HCT116 (cell line): ENCODE results near the gene CFAP57. TPM values are rescaled to one million over a fixed set of nuclear protein-coding genes. Genes with fewer than 3 reads are reported as not detected.

ENCODE experiments used
- ATAC-seq: fragments of 200-7000 bp; cut with Tn5 transposase; 2 replicates; pipeline ENCODE4 v1.9.1; 2020; ENCODE audit warnings: mild to moderate bottlenecking, moderate library complexity
- BruUV-seq: library from RNA; stranded (reverse); fragments of 400-500 nt; replicated peaks from 2 replicates; lab custom pipeline; 2021; lab: Mats Ljungman, UMichigan
- CTCF ChIA-PET: fragments of 300-600 bp; sonication (Branson Sonifier 250); formaldehyde crosslinking; loops from one replicate; lab custom pipeline; 2021; ENCODE audit warnings: antibody characterized with exemption; lab: Charles Lee
- POLR2A ChIA-PET: fragments of 300-600, 350-600 bp; sonication (Branson Sonifier 250); formaldehyde crosslinking; loops from one replicate; lab custom pipeline; 2021; ENCODE audit warnings: antibody characterized with exemption; lab: Charles Lee
- RAD21 ChIA-PET, 2 experiments: fragments of 300-600 bp; sonication (Branson Sonifier 250); formaldehyde crosslinking; loops; one replicate each; lab custom pipeline; 2023; ENCODE audit warnings: low total read pairs in 2 of 2; ENCODE audit not compliant: uncharacterized antibody in 2 of 2, unreplicated experiment in 2 of 2, low non-redundant PET in 1 of 2; lab: Charles Lee
- DNase-seq: peaks from one replicate; pipeline ENCODE4 v3.0.0-alpha.2; 2010; ENCODE audit warnings: low read depth, low spot score
- H2AFZ ChIP-seq: fragments of 200-600 bp; shearing (Covaris generic), sonication (generic); 2 replicates; pipeline ENCODE4 v1.6.1; 2017; ENCODE audit warnings: low read depth, mixed run types, mixed read lengths, antibody characterized with exemption, low read length; ENCODE audit not compliant: poor library complexity, severe bottlenecking
- H3K27ac ChIP-seq: 2 replicates; pipeline ENCODE4 v1.5.1; 2012; ENCODE audit warnings: low read depth, low read length
- H3K27me3 ChIP-seq: fragments of 200-600 bp; sonication (generic); 2 replicates; pipeline ENCODE4 v1.6.1; 2016; ENCODE audit warnings: mixed run types, low read length, mixed read lengths; ENCODE audit not compliant: insufficient read depth
- H3K36me3 ChIP-seq, 2 experiments: fragments of 200-500 bp in 1 of 2; fragments of 200-600 bp in 1 of 2; sonication (Bioruptor generic) in 1 of 2; sonication (generic) in 1 of 2; 2 replicates each; pipeline versions ENCODE4 v1.5.1 to v1.6.1; 2014 to 2016; ENCODE audit warnings: low read length in 2 of 2, inconsistent platforms in 1 of 2, mixed read lengths in 1 of 2, mixed run types in 1 of 2; ENCODE audit not compliant: insufficient read depth in 2 of 2, control insufficient read depth in 1 of 2
- H3K4me1 ChIP-seq, 2 experiments: fragments of 200-600 bp in 1 of 2; sonication (generic) in 1 of 2; 2 replicates each; pipeline versions ENCODE4 v1.5.1 to v1.6.1; 2012 to 2017; ENCODE audit warnings: low read length in 2 of 2, inconsistent platforms in 1 of 2, mild to moderate bottlenecking in 1 of 2, mixed read lengths in 1 of 2, mixed run types in 1 of 2, moderate library complexity in 1 of 2; ENCODE audit not compliant: insufficient read depth in 2 of 2, control insufficient read depth in 1 of 2
- H3K4me2 ChIP-seq: fragments of 200-600 bp; sonication (generic); 2 replicates; pipeline ENCODE4 v1.6.1; 2017; ENCODE audit warnings: mixed run types, low read length, mixed read lengths
- H3K4me3 ChIP-seq, 2 experiments: fragments of 200-600 bp in 1 of 2; sonication (generic) in 1 of 2; replicated peaks in 1 of 2; 2 replicates each; pipeline ENCODE4 v1.5.1; 2011 to 2016; ENCODE audit warnings: low read length in 2 of 2, control low read depth in 1 of 2, low read depth in 1 of 2, mild to moderate bottlenecking in 1 of 2, mixed read lengths in 1 of 2, mixed run types in 1 of 2
- H3K79me2 ChIP-seq: fragments of 200-600 bp; sonication (generic); 2 replicates; pipeline ENCODE4 v1.6.1; 2017; ENCODE audit warnings: mild to moderate bottlenecking, mixed run types, low read length, moderate library complexity, mixed read lengths; ENCODE audit not compliant: insufficient read depth
- H3K9ac ChIP-seq: fragments of 200-600 bp; sonication (generic); 2 replicates; pipeline ENCODE4 v1.6.1; 2016; ENCODE audit warnings: low read length, mixed read lengths
- H3K9me2 ChIP-seq: fragments of 200-600 bp; sonication (generic), shearing (Covaris generic); 2 replicates; pipeline ENCODE4 v1.6.1; 2017; ENCODE audit warnings: mixed run types, mild to moderate bottlenecking, moderate library complexity; ENCODE audit not compliant: insufficient read depth
- H3K9me3 ChIP-seq, 2 experiments: fragments of 200-500 bp in 1 of 2; fragments of 200-600 bp in 1 of 2; sonication (Bioruptor generic) in 1 of 2; sonication (generic) in 1 of 2; 2 replicates each; pipeline ENCODE4 v1.6.1; 2014 to 2017; ENCODE audit warnings: low read length in 2 of 2, mixed read lengths in 2 of 2, inconsistent platforms in 1 of 2, low read depth in 1 of 2, mild to moderate bottlenecking in 1 of 2, mixed run types in 1 of 2, moderate library complexity in 1 of 2; ENCODE audit not compliant: control insufficient read depth in 1 of 2, insufficient read depth in 1 of 2
- H4K20me1 ChIP-seq: fragments of 200-600 bp; sonication (generic), shearing (Covaris generic); 2 replicates; pipeline ENCODE4 v1.6.1; 2017; ENCODE audit warnings: mixed run types, mild to moderate bottlenecking, moderate library complexity; ENCODE audit not compliant: insufficient read depth
- CBX3 ChIP-seq: IDR thresholded peaks from 2 replicates; pipeline ENCODE4 v1.6.1; 2012; ENCODE audit warnings: low read depth
- CEBPB ChIP-seq: IDR thresholded peaks from 2 replicates; pipeline ENCODE4 v1.6.1; 2012; ENCODE audit warnings: low read depth
- EGR1 ChIP-seq: IDR thresholded peaks from 2 replicates; pipeline ENCODE4 v1.6.1; 2012; ENCODE audit warnings: low read depth
- EZH2 ChIP-seq: fragments of 200-600 bp; sonication (generic); IDR thresholded peaks from 2 replicates; pipeline ENCODE4 v1.6.1; 2017; ENCODE audit warnings: antibody characterized with exemption, mixed run types
- JUND ChIP-seq: IDR thresholded peaks from 2 replicates; pipeline ENCODE4 v1.6.1; 2012
- POLR2A ChIP-seq: IDR thresholded peaks from 2 replicates; pipeline ENCODE4 v1.7.0; 2011; ENCODE audit warnings: borderline replicate concordance; ENCODE audit not compliant: insufficient read depth, insufficient read length; ENCODE audit errors: extremely low read depth
- RAD21 ChIP-seq: IDR thresholded peaks from 2 replicates; pipeline ENCODE4 v1.6.1; 2012; ENCODE audit warnings: low read depth, mild to moderate bottlenecking
- SIN3A ChIP-seq: IDR thresholded peaks from 2 replicates; pipeline ENCODE4 v1.6.1; 2012; ENCODE audit warnings: low read depth
- SP1 ChIP-seq: IDR thresholded peaks from 2 replicates; pipeline ENCODE4 v1.6.1; 2012; ENCODE audit warnings: low read depth
- SRF ChIP-seq: IDR thresholded peaks from 2 replicates; pipeline ENCODE4 v1.6.1; 2012; ENCODE audit warnings: low read depth
- ZFX ChIP-seq: fragments of 450-650 bp; IDR thresholded peaks from 2 replicates; pipeline ENCODE4 v1.6.1; 2017
- ZNF274 ChIP-seq: fragments of 200-500 bp; sonication (Bioruptor generic); IDR thresholded peaks from 2 replicates; pipeline ENCODE4 v1.6.1; 2014; ENCODE audit warnings: mild to moderate bottlenecking, low read depth, low read length, inconsistent platforms
- intact Hi-C: fragments of 100-400 bp; cut with micrococcal nuclease; formaldehyde crosslinking; loops from 2 replicates; pipeline ENCODE4 v1.10.0; 2022
- total RNA-seq: library from RNA; stranded (reverse); gene quantifications from one replicate; pipeline ENCODE4 v1.2.1, GENCODE V29; 2021; ENCODE audit not compliant: unreplicated experiment
- TF ChIP-seq, protein P1 (sequence below): IDR thresholded peaks from 2 replicates; pipeline ENCODE4 v1.6.1; 2012
- TF ChIP-seq, protein P2 (sequence below): IDR thresholded peaks from 2 replicates; pipeline ENCODE4 v1.6.1; 2011; ENCODE audit warnings: mild to moderate bottlenecking, low read length, moderate library complexity; ENCODE audit not compliant: insufficient replicate concordance; ENCODE audit errors: extremely low read depth
- TF ChIP-seq, protein P3 (sequence below), 3 experiments: fragments of 200-600 bp in 1 of 3; sonication (generic) in 1 of 3; IDR thresholded peaks in 2 of 3; conservative IDR thresholded peaks in 1 of 3; 2 replicates each; pipeline ENCODE4 v1.5.1; 2012 to 2017; ENCODE audit warnings: low read depth in 2 of 3, low read length in 2 of 3, antibody characterized with exemption in 1 of 3, borderline replicate concordance in 1 of 3, control low read depth in 1 of 3, mild to moderate bottlenecking in 1 of 3, mixed read lengths in 1 of 3, mixed run types in 1 of 3, moderate library complexity in 1 of 3; ENCODE audit not compliant: insufficient read depth in 1 of 3
- TF ChIP-seq, protein P4 (sequence below): IDR thresholded peaks from 2 replicates; pipeline ENCODE4 v1.6.1; 2012

Gene CFAP57
- total RNA-seq, 1 experiment from 2014 or later: 0.49 TPM

DNA sequence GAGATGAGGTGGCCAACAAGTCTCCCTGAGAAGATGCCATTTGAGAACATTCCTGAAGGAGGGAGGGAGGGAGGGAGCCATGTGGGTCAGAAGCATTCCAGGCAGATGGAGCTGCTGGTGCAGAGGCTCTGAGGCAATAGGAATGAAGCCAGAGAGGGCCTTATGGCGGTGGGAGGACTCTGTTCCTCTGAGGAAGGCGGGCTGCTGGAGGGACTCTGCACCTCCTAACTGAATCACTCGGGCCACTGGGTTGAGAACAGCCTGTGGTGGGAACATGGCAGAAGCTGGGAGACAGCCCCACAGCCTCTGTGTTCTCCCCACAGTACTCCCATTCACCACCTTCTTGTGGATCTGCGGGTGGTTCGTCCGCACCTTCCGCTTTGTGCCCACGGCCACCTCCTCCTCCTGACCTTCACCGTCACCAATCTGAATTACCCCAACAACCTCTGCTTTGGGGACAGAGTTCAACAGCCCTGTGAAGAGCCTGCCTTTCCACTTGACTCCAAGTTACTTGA, 95.2 kb downstream of the CFAP57 start (continued):
- TF ChIP-seq, protein P1, sequence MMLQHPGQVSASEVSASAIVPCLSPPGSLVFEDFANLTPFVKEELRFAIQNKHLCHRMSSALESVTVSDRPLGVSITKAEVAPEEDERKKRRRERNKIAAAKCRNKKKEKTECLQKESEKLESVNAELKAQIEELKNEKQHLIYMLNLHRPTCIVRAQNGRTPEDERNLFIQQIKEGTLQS: no peak
- TF ChIP-seq CEBPB (no peak), SP1 (no peak)

DNA sequence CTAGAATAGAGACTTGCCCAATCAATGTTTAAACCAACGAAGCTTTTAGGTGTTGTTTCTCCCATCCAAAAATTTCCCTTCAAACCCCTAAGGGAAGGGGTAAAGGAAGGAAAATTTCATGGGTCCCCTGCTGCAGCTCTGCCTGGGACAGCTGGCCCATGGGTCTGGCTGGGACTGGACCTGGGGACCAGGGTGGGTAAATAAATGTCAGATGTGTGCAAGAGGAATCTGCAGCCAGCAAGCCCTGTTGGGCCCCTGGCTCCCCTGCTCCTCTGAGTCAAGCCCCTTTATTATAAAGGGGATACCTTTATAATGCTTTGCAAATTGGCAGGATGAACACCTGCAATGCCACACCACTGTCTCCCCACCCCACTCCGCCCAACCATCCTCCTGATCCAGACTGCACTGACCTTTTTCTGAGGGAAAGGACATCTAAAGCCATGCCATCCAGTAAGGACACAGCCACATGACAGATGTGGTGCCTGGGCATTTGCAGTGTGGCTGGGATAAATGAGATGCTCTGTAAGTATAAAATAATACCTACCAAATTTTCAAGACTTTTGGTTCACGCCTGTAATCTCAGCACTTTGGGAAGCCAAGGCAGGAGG, 95.8 kb downstream of the CFAP57 start:
- DNase-seq (no peak), ATAC-seq (no peak)
- Histone ChIP-seq H4K20me1 (no peaks in the 10 kb centered on the region), H3K27me3 (no peaks in the 10 kb centered on the region), H3K9me2 (no peaks in the 10 kb centered on the region), H2AFZ (no peak overlapping the region), H3K79me2 (no peaks in the 10 kb centered on the region), H3K27ac (no peak overlapping the region), H3K9me3 (peaks cover 0 to 11% of the 10 kb centered on the region in 2 experiments; a peak in 1 of 4 replicates), H3K4me3 (no peak overlapping the region), H3K4me2 (no peak overlapping the region), H3K36me3 (no peaks in the 10 kb centered on the region), H3K4me1 (peaks cover 15 to 26% of the 10 kb centered on the region in 2 experiments), H3K9ac (no peak overlapping the region)
- intact Hi-C loops: no loop called here
- BruUV-seq: no TSS peak
- ChIA-PET POLR2A (no interaction called here), RAD21 (no interaction called here), CTCF (interaction anchor here (0.9 kb wide), 1 partner anchor 17 kb away, joined by 4 read pairs; the partner anchor contains the start of gene C1orf210)
- TF ChIP-seq ZNF274 (no peak), POLR2A (no peak), SRF (no peak), SIN3A (no peak), ZFX (no peak), EGR1 (no peak), JUND (no peak), CEBPB (no peak), SP1 (no peak), RAD21 (no peak), EZH2 (no peak), CBX3 (no peak)
- TF ChIP-seq, protein P2, sequence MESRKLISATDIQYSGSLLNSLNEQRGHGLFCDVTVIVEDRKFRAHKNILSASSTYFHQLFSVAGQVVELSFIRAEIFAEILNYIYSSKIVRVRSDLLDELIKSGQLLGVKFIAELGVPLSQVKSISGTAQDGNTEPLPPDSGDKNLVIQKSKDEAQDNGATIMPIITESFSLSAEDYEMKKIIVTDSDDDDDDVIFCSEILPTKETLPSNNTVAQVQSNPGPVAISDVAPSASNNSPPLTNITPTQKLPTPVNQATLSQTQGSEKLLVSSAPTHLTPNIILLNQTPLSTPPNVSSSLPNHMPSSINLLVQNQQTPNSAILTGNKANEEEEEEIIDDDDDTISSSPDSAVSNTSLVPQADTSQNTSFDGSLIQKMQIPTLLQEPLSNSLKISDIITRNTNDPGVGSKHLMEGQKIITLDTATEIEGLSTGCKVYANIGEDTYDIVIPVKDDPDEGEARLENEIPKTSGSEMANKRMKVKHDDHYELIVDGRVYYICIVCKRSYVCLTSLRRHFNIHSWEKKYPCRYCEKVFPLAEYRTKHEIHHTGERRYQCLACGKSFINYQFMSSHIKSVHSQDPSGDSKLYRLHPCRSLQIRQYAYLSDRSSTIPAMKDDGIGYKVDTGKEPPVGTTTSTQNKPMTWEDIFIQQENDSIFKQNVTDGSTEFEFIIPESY: no peak
- TF ChIP-seq, protein P3, sequence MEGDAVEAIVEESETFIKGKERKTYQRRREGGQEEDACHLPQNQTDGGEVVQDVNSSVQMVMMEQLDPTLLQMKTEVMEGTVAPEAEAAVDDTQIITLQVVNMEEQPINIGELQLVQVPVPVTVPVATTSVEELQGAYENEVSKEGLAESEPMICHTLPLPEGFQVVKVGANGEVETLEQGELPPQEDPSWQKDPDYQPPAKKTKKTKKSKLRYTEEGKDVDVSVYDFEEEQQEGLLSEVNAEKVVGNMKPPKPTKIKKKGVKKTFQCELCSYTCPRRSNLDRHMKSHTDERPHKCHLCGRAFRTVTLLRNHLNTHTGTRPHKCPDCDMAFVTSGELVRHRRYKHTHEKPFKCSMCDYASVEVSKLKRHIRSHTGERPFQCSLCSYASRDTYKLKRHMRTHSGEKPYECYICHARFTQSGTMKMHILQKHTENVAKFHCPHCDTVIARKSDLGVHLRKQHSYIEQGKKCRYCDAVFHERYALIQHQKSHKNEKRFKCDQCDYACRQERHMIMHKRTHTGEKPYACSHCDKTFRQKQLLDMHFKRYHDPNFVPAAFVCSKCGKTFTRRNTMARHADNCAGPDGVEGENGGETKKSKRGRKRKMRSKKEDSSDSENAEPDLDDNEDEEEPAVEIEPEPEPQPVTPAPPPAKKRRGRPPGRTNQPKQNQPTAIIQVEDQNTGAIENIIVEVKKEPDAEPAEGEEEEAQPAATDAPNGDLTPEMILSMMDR (IDR thresholded peaks at IDR 0.05 in 2 of 3, conservative IDR thresholded peaks at IDR 0.05 in 1 of 3; ENCODE audit: borderline replicate concordance in 1 of 3, insufficient read depth in 1 of 3, low read depth in 2 of 3, low read length in 2 of 3): no peak
- TF ChIP-seq, protein P4, sequence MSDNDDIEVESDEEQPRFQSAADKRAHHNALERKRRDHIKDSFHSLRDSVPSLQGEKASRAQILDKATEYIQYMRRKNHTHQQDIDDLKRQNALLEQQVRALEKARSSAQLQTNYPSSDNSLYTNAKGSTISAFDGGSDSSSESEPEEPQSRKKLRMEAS: no peak
